T follicular helper cell (primary cell): ENCODE measurements around the gene PDZD2.

ENCODE experiments used
- DNase-seq: peaks from one replicate; pipeline ENCODE4 v3.0.0-alpha.2; 2020; ENCODE audit warnings: low read depth

Gene PDZD2

GRCh38 chr5:31638345-31638744, 586 bp upstream of the PDZD2 start:
- no peak for DNase-seq

- DNase-seq, result no peak
Measured at GRCh38 chr5:31639481-31640411, 815 bp downstream of the PDZD2 start.

GRCh38 chr5:31640573-31640972, 1.6 kb downstream of the PDZD2 start:
- no peak for DNase-seq

- no peak for DNase-seq
Measured at GRCh38 chr5:31641059-31641458, 2.1 kb downstream of the PDZD2 start.

GRCh38 chr5:31641575-31641974, 2.6 kb downstream of the PDZD2 start:
- no peak for DNase-seq

- DNase-seq, result no peak
Measured at GRCh38 chr5:31645420-31646081, 6.6 kb downstream of the PDZD2 start.

- no peak for DNase-seq
Measured at GRCh38 chr5:31648326-31648725, 9.4 kb downstream of the PDZD2 start.

- DNase-seq, result no peak
Measured at GRCh38 chr5:31651241-31651640, 12.3 kb downstream of the PDZD2 start.

GRCh38 chr5:31655491-31655890, 16.6 kb downstream of the PDZD2 start:
- DNase-seq, result no peak

GRCh38 chr5:31656806-31657205, 17.9 kb downstream of the PDZD2 start:
- DNase-seq, result no peak

- DNase-seq, result no peak
Measured at GRCh38 chr5:31657315-31657979, 18.5 kb downstream of the PDZD2 start.

GRCh38 chr5:31661257-31661656, 22.3 kb downstream of the PDZD2 start:
- no peak for DNase-seq

GRCh38 chr5:31663519-31663918, 24.6 kb downstream of the PDZD2 start:
- DNase-seq, result no peak

- DNase-seq, result no peak
Measured at GRCh38 chr5:31664566-31664965, 25.6 kb downstream of the PDZD2 start.

- DNase-seq, result no peak
Measured at GRCh38 chr5:31671339-31671741, 32.4 kb downstream of the PDZD2 start.

- DNase-seq, result no peak
Measured at GRCh38 chr5:31674371-31674951, 35.5 kb downstream of the PDZD2 start.

- DNase-seq, result no peak
Measured at GRCh38 chr5:31675472-31675871, 36.5 kb downstream of the PDZD2 start.

GRCh38 chr5:31678180-31678579, 39.2 kb downstream of the PDZD2 start:
- no peak for DNase-seq

GRCh38 chr5:31680528-31680927, 41.6 kb downstream of the PDZD2 start:
- DNase-seq, result no peak

GRCh38 chr5:31682025-31682424, 43.1 kb downstream of the PDZD2 start:
- no peak for DNase-seq

GRCh38 chr5:31682851-31683250, 43.9 kb downstream of the PDZD2 start:
- DNase-seq, result no peak

- no peak for DNase-seq
Measured at GRCh38 chr5:31688515-31689092, 49.7 kb downstream of the PDZD2 start.
